Muscle layer of colon (tissue), 2 donors: ENCODE measurements around the gene COL9A3.

Source experiments
- H3K27ac ChIP-seq: one replicate; pipeline ENCODE4 v1.7.0; 2013; ENCODE audit warnings: low read depth, mild to moderate bottlenecking, low read length, moderate library complexity
- H3K27me3 ChIP-seq, 2 donors: one replicate each; pipeline ENCODE4 v1.7.0; 2013; ENCODE audit warnings: low read length in 2 of 2, mild to moderate bottlenecking in 2 of 2; ENCODE audit not compliant: insufficient read depth in 2 of 2, control insufficient read depth in 1 of 2
- H3K36me3 ChIP-seq: one replicate; pipeline ENCODE4 v1.7.0; 2013; ENCODE audit warnings: mild to moderate bottlenecking, low read length; ENCODE audit not compliant: insufficient read depth
- H3K4me1 ChIP-seq: one replicate; pipeline ENCODE4 v1.7.0; 2013; ENCODE audit warnings: mild to moderate bottlenecking, low read length; ENCODE audit not compliant: insufficient read depth
- H3K4me3 ChIP-seq, 2 donors: one replicate each; pipeline ENCODE4 v1.7.0; 2013; ENCODE audit warnings: low read length in 2 of 2, low read depth in 1 of 2, mild to moderate bottlenecking in 1 of 2, moderate library complexity in 1 of 2
- H3K9ac ChIP-seq: one replicate; pipeline ENCODE4 v1.7.0; 2013; ENCODE audit warnings: low read length
- H3K9me3 ChIP-seq: one replicate; pipeline ENCODE4 v1.7.0; 2013; ENCODE audit warnings: mild to moderate bottlenecking, low read length
- donor health status: abdominal sarcoma.
- donor health status: Adenocarcinoma of cecum.

Gene COL9A3

DNA sequence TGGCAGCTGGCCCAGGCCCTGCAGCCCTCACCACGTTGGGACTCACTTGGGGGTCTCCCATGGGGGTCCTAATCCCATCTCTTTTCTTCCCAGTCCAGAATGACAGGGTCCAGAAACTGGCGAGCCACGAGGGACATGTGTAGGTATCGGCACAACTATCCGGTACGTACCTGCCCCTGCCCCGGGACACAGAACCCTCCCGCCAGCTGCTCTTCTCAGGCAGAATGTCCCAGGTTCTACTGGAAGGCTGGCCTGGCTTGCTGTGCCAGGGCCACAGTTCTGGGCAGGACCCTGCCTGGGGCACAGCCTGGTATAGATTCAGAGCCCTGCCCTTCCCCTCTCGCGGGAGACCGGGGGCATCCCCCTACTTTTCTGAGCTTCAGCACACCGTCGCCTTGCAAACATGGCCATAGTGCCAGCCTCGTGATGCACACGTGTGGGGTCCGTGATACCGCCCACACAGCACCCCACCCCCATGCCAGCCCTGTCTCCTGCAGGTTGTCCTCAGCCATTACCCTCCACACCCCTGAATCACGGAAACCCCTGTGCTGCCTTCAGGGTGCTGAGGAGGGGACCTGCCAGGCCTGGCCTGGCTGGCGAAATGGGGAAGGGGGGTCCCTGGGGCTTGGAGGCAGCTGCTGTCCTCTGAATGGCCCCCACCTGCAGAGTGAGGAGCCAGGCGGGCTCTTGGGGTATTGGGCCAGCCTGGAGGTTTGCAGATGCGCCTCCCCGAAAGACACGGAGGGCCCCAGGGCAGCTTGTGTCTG lies 9.2 kb upstream of the COL9A3 start:
- Histone ChIP-seq H3K27me3 (no peaks in the 10 kb centered on the region), H3K4me1 (peaks cover 37% of the 10 kb centered on the region), H3K9me3 (no peaks in the 10 kb centered on the region), H3K27ac (no peak overlapping the region), H3K9ac (no peak overlapping the region), H3K36me3 (peaks cover 42% of the 10 kb centered on the region), H3K4me3 (no peak overlapping the region)

DNA sequence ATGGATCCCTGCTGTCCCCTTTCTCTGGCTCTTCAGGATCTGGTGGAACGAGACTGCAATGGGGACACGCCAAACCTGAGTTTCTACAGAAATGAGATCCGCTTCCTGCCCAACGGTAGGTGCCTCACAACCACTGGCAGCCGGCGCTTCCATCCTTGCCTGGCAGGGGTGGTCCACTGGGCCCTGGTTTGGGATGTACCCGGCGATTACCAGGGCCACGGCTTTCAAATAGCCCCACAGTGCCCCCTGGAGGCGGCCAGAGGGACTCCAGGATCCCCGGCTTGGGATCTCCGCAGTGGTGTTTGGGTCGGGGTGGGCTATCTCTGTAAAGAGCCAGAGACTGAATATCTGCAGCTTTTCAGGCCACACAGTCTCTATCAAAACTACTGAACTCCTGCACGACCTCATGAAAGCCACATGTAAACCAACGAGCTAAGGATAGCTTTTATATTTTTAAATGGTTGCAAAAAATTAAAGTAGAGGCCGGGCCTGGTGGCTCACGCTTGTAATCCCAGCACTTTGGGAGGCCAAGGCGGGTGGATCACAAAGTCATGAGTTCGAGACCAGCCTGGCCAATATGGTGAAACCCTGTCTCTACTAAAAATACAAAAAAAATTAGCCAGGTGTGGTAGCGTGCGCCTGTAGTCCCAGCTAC lies 8.5 kb upstream of the COL9A3 start:
- Histone ChIP-seq H3K4me1 (peaks cover 29% of the 10 kb centered on the region), H3K36me3 (peaks cover 42% of the 10 kb centered on the region), H3K9me3 (no peaks in the 10 kb centered on the region), H3K9ac (no peak overlapping the region), H3K27ac (no peak overlapping the region), H3K4me3 (no peak overlapping the region), H3K27me3 (no peaks in the 10 kb centered on the region)

DNA sequence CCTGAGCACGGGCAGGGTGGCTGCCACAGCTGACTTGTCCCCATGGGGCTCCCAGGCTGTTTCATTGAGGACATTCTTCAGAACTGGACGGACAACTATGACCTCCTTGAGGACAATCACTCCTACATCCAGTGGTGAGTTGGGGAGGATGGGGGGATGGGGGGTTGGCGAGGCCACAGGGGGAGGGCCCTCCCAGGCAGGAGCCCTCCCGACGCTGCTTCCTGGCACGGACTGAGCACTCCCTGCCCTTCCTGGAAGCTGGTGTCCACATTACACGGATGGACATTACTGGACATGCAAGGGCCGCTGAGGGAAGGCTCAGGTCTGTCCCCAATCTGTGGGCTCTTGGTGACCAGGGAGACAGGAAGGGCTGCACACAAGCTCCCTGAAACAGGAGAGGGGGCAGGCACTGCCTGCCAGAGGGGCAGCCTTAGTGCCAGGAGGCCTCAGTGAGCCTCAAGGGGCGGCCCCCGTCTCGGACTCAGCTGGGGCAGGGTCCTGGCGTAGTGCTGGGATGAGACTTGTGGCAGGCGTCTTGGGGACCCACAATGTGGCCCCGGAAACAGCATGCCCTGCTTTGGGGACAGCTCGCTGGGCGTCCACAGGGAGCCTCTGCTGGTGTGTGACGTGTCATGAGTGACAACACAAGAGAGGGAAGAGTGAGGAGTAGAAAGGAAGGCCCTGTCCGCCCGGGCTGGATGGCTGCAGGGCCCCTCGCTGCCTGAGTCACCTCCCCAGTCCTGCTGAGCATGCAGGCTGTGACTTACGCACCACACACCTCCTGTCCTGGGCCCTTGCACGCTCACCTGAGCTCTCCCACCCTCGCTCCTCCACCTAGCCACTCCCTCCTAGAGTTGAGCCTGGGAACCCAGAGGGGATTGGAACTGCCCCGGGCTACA lies 7.1 kb upstream of the COL9A3 start:
- Histone ChIP-seq H3K4me3 (no peak overlapping the region), H3K9ac (no peak overlapping the region), H3K27me3 (peaks cover 0 to 6% of the 10 kb centered on the region in 2 donors), H3K9me3 (no peaks in the 10 kb centered on the region), H3K4me1 (peaks cover 28% of the 10 kb centered on the region), H3K27ac (no peak overlapping the region), H3K36me3 (peaks cover 42% of the 10 kb centered on the region)

DNA sequence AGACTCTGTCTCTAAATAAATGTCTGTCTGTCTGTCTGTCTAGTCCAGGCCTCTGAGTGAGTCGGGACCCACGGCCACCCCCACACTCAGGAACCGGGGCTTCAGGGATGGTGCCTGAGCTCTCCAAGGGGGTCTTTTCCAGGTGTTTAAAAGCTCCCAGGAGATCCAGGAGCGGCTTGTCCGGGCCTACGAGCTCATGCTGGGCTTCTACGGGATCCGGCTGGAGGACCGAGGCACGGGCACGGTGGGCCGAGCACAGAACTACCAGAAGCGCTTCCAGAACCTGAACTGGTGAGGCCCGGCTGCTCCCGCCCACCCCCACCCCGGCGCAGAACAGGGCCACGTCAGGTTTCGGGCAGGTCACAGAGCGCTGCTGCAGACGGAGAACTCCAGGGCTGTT lies 5.5 kb upstream of the COL9A3 start:
- Histone ChIP-seq H3K27me3 (peaks cover 13 to 22% of the 10 kb centered on the region in 2 donors), H3K36me3 (peaks cover 42% of the 10 kb centered on the region), H3K9ac (no peak overlapping the region), H3K9me3 (no peaks in the 10 kb centered on the region), H3K4me1 (peaks cover 24% of the 10 kb centered on the region), H3K4me3 (no peak overlapping the region), H3K27ac (no peak overlapping the region)

DNA sequence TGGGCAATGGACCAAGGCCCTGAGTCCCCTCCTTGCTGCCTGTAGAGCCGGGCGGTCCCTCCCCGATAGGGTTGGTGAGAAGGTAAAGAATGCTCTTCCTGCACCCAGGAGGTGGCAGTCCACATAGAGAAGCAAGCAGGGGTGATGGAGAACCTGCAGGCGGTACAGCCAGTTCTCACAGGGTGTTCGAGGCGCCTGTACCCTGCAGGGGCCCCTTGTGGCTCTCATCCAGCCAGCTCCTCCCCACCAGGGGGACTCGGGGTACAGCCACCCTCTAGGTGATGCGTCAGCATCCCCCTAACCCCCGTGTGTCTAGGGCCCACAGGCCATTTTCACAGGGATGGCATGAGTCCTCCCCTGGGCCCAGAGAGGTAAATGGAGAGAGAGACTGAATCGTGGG lies 5.1 kb upstream of the COL9A3 start:
- H3K9ac ChIP-seq = no peak overlapping the region
- no peak overlapping the region for H3K27ac ChIP-seq
- no peak overlapping the region for H3K4me3 ChIP-seq
- no peaks in the 10 kb centered on the region for H3K9me3 ChIP-seq
- peaks cover 13 to 26% of the 10 kb centered on the region in 2 donors for H3K27me3 ChIP-seq
- peaks cover 42% of the 10 kb centered on the region for H3K36me3 ChIP-seq
- peaks cover 20% of the 10 kb centered on the region for H3K4me1 ChIP-seq

DNA sequence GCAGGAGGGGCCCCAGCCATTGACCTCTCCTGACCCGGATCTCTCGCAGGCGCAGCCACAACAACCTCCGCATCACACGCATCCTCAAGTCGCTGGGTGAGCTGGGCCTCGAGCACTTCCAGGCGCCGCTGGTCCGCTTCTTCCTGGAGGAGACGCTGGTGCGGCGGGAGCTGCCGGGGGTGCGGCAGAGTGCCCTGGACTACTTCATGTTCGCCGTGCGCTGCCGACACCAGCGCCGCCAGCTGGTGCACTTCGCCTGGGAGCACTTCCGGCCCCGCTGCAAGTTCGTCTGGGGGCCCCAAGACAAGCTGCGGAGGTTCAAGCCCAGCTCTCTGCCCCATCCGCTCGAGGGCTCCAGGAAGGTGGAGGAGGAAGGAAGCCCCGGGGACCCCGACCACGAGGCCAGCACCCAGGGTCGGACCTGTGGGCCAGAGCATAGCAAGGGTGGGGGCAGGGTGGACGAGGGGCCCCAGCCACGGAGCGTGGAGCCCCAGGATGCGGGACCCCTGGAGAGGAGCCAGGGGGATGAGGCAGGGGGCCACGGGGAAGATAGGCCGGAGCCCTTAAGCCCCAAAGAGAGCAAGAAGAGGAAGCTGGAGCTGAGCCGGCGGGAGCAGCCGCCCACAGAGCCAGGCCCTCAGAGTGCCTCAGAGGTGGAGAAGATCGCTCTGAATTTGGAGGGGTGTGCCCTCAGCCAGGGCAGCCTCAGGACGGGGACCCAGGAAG lies 4.5 kb upstream of the COL9A3 start:
- Histone ChIP-seq H3K4me1 (peaks cover 14% of the 10 kb centered on the region), H3K4me3 (no peak overlapping the region), H3K27ac (no peak overlapping the region), H3K9me3 (no peaks in the 10 kb centered on the region), H3K9ac (no peak overlapping the region), H3K36me3 (peaks cover 41% of the 10 kb centered on the region), H3K27me3 (peaks cover 13 to 30% of the 10 kb centered on the region in 2 donors)

DNA sequence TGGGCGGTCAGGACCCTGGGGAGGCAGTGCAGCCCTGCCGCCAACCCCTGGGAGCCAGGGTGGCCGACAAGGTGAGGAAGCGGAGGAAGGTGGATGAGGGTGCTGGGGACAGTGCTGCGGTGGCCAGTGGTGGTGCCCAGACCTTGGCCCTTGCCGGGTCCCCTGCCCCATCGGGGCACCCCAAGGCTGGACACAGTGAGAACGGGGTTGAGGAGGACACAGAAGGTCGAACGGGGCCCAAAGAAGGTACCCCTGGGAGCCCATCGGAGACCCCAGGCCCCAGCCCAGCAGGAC lies 4.0 kb upstream of the COL9A3 start:
- H3K27ac ChIP-seq = no peak overlapping the region
- H3K27me3 ChIP-seq = peaks cover 18 to 35% of the 10 kb centered on the region in 2 donors
- peaks cover 36% of the 10 kb centered on the region for H3K36me3 ChIP-seq
- H3K4me1 ChIP-seq = peaks cover 9% of the 10 kb centered on the region
- H3K9ac ChIP-seq = no peak overlapping the region
- H3K9me3 ChIP-seq = no peaks in the 10 kb centered on the region
- H3K4me3 ChIP-seq = no peak overlapping the region

DNA sequence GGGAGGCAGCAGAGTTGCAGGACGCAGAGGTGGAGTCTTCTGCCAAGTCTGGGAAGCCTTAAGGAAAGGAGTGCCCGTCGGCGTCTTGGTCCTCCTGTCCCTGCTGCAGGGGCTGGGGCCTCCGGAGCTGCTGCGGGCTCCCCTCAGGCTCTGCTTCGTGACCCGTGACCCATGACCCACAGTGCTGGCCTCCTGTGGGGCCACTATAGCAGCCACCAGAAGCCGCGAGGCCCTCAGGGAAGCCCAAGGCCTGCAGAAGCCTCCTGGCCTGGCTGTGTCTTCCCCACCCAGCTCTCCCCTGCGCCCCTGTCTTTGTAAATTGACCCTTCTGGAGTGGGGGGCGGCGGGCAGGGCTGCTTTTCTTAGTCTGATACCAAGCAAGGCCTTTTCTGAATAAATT lies 3.3 kb upstream of the COL9A3 start:
- no peak overlapping the region for H3K4me3 ChIP-seq
- peaks cover 29% of the 10 kb centered on the region for H3K36me3 ChIP-seq
- no peak overlapping the region for H3K27ac ChIP-seq
- peaks cover 8% of the 10 kb centered on the region for H3K4me1 ChIP-seq
- no peaks in the 10 kb centered on the region for H3K9me3 ChIP-seq
- H3K27me3 ChIP-seq = peaks cover 19 to 42% of the 10 kb centered on the region in 2 donors
- H3K9ac ChIP-seq = no peak overlapping the region

DNA sequence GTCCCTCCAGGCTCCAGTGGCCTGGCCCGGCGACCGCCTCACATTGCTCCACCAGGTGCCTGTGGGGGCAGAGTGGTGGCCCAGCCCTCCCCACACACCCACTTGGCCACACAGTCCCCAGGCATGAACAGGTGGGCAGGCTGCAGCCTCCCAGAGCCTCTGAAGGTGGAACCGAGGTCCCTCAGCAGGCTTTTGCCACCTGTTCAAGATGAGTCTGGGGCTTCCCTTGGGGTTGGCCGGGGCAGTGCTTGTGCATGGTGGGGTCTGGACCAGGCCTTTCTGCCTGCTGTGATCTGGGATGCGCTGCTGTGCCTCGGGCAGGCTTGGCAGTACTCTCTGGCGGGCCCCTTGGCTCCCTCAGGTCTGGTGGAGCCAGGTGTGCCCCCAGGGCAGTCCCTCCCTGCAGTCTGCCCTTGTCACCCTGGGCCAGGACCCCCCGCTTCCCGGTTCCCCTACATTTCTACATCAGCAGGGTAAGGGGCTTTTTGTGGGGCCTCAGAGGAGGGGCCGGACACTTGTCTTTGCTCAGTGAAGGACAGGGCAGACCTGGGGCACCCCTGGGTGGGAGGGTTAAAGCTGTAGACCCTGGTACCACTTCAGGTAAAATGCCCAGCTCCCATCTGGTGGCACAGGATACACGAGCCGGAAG lies 2.7 kb upstream of the COL9A3 start:
- Histone ChIP-seq H3K4me3 (no peak overlapping the region), H3K27ac (no peak overlapping the region), H3K9me3 (no peaks in the 10 kb centered on the region), H3K4me1 (peaks cover 12% of the 10 kb centered on the region), H3K27me3 (peaks cover 19 to 48% of the 10 kb centered on the region in 2 donors), H3K9ac (no peak overlapping the region), H3K36me3 (peaks cover 24% of the 10 kb centered on the region)

DNA sequence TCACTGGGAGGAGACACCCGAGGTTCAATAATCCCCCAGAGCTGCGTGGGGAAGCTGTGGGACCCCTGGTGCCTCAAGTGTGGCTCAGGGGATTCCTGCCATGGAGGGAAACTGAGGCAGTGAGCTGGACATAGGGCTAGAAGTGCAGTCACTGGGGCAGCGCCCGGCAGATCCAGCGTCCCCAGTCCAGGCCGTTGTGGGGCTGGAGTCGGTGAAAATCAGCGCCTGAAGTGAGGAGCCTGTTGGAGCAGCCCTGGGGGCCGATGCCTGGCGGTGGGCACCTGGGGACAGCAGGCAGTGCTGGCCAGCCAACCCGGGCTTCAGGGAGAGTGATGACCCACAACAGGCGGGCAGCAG lies 2.2 kb upstream of the COL9A3 start:
- Histone ChIP-seq H3K4me3 (no peak overlapping the region), H3K27me3 (peaks cover 19 to 53% of the 10 kb centered on the region in 2 donors), H3K9ac (no peak overlapping the region), H3K36me3 (peaks cover 19% of the 10 kb centered on the region), H3K9me3 (no peaks in the 10 kb centered on the region), H3K4me1 (peaks cover 12% of the 10 kb centered on the region), H3K27ac (no peak overlapping the region)
